IPS DF 6.9 (cell line): ENCODE results near the gene CPNE5.

Experiments used
- DNase-seq: peaks from one replicate; pipeline ENCODE4 v3.0.0-alpha.2; 2013; ENCODE audit warnings: low read depth, low spot score
- H3K27ac ChIP-seq: one replicate; pipeline ENCODE4 v1.5.1; 2013; ENCODE audit warnings: low read length, control low read depth
- H3K27me3 ChIP-seq: 2 replicates; pipeline ENCODE4 v1.6.1; 2013; ENCODE audit warnings: mild to moderate bottlenecking, low read length; ENCODE audit not compliant: control insufficient read depth, insufficient read depth
- H3K36me3 ChIP-seq: 2 replicates; pipeline ENCODE4 v1.6.1; 2013; ENCODE audit warnings: low read length; ENCODE audit not compliant: control insufficient read depth, insufficient read depth
- H3K4me1 ChIP-seq: 2 replicates; pipeline ENCODE4 v1.6.1; 2013; ENCODE audit warnings: low read length; ENCODE audit not compliant: control insufficient read depth, insufficient read depth
- H3K4me3 ChIP-seq: 2 replicates; pipeline ENCODE4 v1.5.1; 2013; ENCODE audit warnings: mild to moderate bottlenecking, low read length
- H3K9me3 ChIP-seq: 2 replicates; pipeline ENCODE4 v1.6.1; 2013; ENCODE audit warnings: low read length, inconsistent platforms; ENCODE audit not compliant: control insufficient read depth, insufficient read depth
- whole genome bisulfite sequencing: extraction: QIAGEN DNeasy Blood & Tissue Kit; methylation state at CpG from one replicate; pipeline ENCODE4 v1.1.7; 2013; ENCODE audit warnings: mixed read lengths, missing lambda C conversion rate; ENCODE audit not compliant: insufficient read length, insufficient coverage; 5-methylcytosine and 5-hydroxymethylcytosine counted together

Gene CPNE5

GRCh38 chr6:36743538-36744303, 95.5 kb downstream of the CPNE5 start:
- no CpG with 5 or more reads among the region's 24 CpGs for WGBS
- no peaks in the 10 kb centered on the region for H3K27me3 ChIP-seq
- no peak for DNase-seq
- H3K4me1 ChIP-seq: no peaks in the 10 kb centered on the region
- no peak overlapping the region for H3K27ac ChIP-seq
- no peak overlapping the region for H3K4me3 ChIP-seq
- no peaks in the 10 kb centered on the region for H3K9me3 ChIP-seq
- no peaks in the 10 kb centered on the region for H3K36me3 ChIP-seq

GRCh38 chr6:36743032-36743431, 96.2 kb downstream of the CPNE5 start:
- no CpG with 5 or more reads among the region's 5 CpGs for WGBS
- DNase-seq: no peak
- no peak overlapping the region for H3K27ac ChIP-seq
- H3K4me3 ChIP-seq: no peak overlapping the region
- H3K9me3 ChIP-seq: no peaks in the 10 kb centered on the region
- H3K27me3 ChIP-seq: no peaks in the 10 kb centered on the region
- no peaks in the 10 kb centered on the region for H3K4me1 ChIP-seq
- H3K36me3 ChIP-seq: no peaks in the 10 kb centered on the region

GRCh38 chr6:36742146-36742545, 97.1 kb downstream of the CPNE5 start:
- Histone ChIP-seq H3K4me3 (no peak overlapping the region), H3K36me3 (no peaks in the 10 kb centered on the region), H3K4me1 (no peaks in the 10 kb centered on the region), H3K9me3 (no peaks in the 10 kb centered on the region), H3K27ac (no peak overlapping the region), H3K27me3 (no peaks in the 10 kb centered on the region)
- DNase-seq: no peak
- WGBS: no CpG with 5 or more reads among the region's 19 CpGs

- H3K4me1 ChIP-seq: no peaks in the 10 kb centered on the region
- WGBS: no CpG with 5 or more reads among the region's 11 CpGs
- no peaks in the 10 kb centered on the region for H3K27me3 ChIP-seq
- no peak overlapping the region for H3K27ac ChIP-seq
- no peaks in the 10 kb centered on the region for H3K36me3 ChIP-seq
- no peaks in the 10 kb centered on the region for H3K9me3 ChIP-seq
- no peak for DNase-seq
- no peak overlapping the region for H3K4me3 ChIP-seq
Observed at GRCh38 chr6:36740818-36741179, 98.4 kb downstream of the CPNE5 start.

- DNase-seq: no peak
- no peak overlapping the region for H3K27ac ChIP-seq
- WGBS: no CpG with 5 or more reads among the region's 13 CpGs
- H3K4me1 ChIP-seq: no peaks in the 10 kb centered on the region
- H3K9me3 ChIP-seq: no peaks in the 10 kb centered on the region
- no peaks in the 10 kb centered on the region for H3K27me3 ChIP-seq
- H3K4me3 ChIP-seq: no peak overlapping the region
- H3K36me3 ChIP-seq: no peaks in the 10 kb centered on the region
Observed at GRCh38 chr6:36739947-36740817, 99.1 kb downstream of the CPNE5 start.

GRCh38 chr6:36738108-36738507, 101.1 kb downstream of the CPNE5 start:
- no CpG with 5 or more reads among the region's 1 CpG for WGBS

GRCh38 chr6:36737043-36737785, 102.0 kb downstream of the CPNE5 start:
- Histone ChIP-seq H3K36me3 (no peaks in the 10 kb centered on the region), H3K27ac (no peak overlapping the region), H3K4me1 (no peaks in the 10 kb centered on the region), H3K27me3 (no peaks in the 10 kb centered on the region), H3K9me3 (no peaks in the 10 kb centered on the region), H3K4me3 (no peak overlapping the region)
- DNase-seq: no peak
- WGBS: no CpG with 5 or more reads among the region's 14 CpGs

More at GRCh38 chr6:36738108-36738507, 101.1 kb downstream of the CPNE5 start:
- Histone ChIP-seq H3K4me1 (no peaks in the 10 kb centered on the region), H3K36me3 (no peaks in the 10 kb centered on the region), H3K9me3 (no peaks in the 10 kb centered on the region), H3K4me3 (no peak overlapping the region), H3K27me3 (no peaks in the 10 kb centered on the region), H3K27ac (no peak overlapping the region)
- no peak for DNase-seq

- Histone ChIP-seq H3K27ac (no peak overlapping the region), H3K4me1 (peaks cover 2% of the 10 kb centered on the region; the same call in 1 of the 2 replicates), H3K36me3 (no peaks in the 10 kb centered on the region), H3K27me3 (no peaks in the 10 kb centered on the region), H3K4me3 (no peak overlapping the region), H3K9me3 (no peaks in the 10 kb centered on the region)
- no CpG with 5 or more reads among the region's 24 CpGs for WGBS
- DNase-seq: no peak
Observed at GRCh38 chr6:36735110-36736071, 103.9 kb downstream of the CPNE5 start.

GRCh38 chr6:36734486-36735060, 104.7 kb downstream of the CPNE5 start:
- Histone ChIP-seq H3K36me3 (no peaks in the 10 kb centered on the region), H3K27ac (no peak overlapping the region), H3K4me1 (peaks cover 2% of the 10 kb centered on the region; the same call in 1 of the 2 replicates), H3K27me3 (no peaks in the 10 kb centered on the region), H3K9me3 (no peaks in the 10 kb centered on the region), H3K4me3 (no peak overlapping the region)
- no peak for DNase-seq
- WGBS: no CpG with 5 or more reads among the region's 7 CpGs
